Measurements from ENCODE around the gene ASCL2. TPM values are rescaled to one million over a fixed set of nuclear protein-coding genes. Genes with fewer than 3 reads are reported as not detected.
A peak's percentile ranks its signal among the peaks of the same experiment; 100 is the strongest.

The ASCL2 gene
- total and polyA plus RNA-seq, 10 donors = 0.68 to 3.0 (median 2.3) TPM

- H3K4me1 ChIP-seq = peaks cover 0 to 46% (median 14%) of the 10 kb centered on the region in 6 donors
- intact Hi-C loops (cut with DNase I; ENCODE audit: low total_unique reads) = loop anchor here (2.0 kb wide), 1 partner anchor 65 kb away; no protein-coding TSS in a partner anchor
- no peaks in the 10 kb centered on the region for H3K36me3 ChIP-seq
- H3K27ac ChIP-seq = peak overlapping the region in 6 of 8 donors; percentile 58 to 78 (median 66)
- TF ChIP-seq CTCF (IDR thresholded peaks at IDR 0.05 in 8 of 11, conservative IDR thresholded peaks at IDR 0.05 in 3 of 11) (no peak), POLR2AphosphoS5 (IDR thresholded peaks at IDR 0.05) (no peak), POLR2A (IDR thresholded peaks at IDR 0.05) (no peak)
- no peaks in the 10 kb centered on the region for H3K9me3 ChIP-seq
- peak; percentile 52 for DNase-seq
- peaks cover 0 to 4% (median 0%) of the 10 kb centered on the region in 7 donors for H3K27me3 ChIP-seq (replicated peaks in 1 of 7)
- 84 to 88% (median 84%) methylated on average over 20 to 25 of the region's 25 CpGs for WGBS, 5 donors
- no peak overlapping the region for H3K4me3 ChIP-seq
These were observed 45.2 kb upstream of the ASCL2 start for GRCh38 chr11:2315395-2316168.

- TF ChIP-seq POLR2AphosphoS5 (IDR thresholded peaks at IDR 0.05) (peak; percentile 10 to 54 (median 39)), CTCF (IDR thresholded peaks at IDR 0.05 in 8 of 11, conservative IDR thresholded peaks at IDR 0.05 in 3 of 11) (no peak), POLR2A (IDR thresholded peaks at IDR 0.05) (no peak)
- DNase-seq = peak; percentile 79
- H3K27ac ChIP-seq = peak overlapping the region; percentile 42 to 78 (median 65)
- no peak overlapping the region for H3K4me3 ChIP-seq
- H3K27me3 ChIP-seq (replicated peaks in 1 of 7) = no peaks in the 10 kb centered on the region
- H3K36me3 ChIP-seq = no peaks in the 10 kb centered on the region
- H3K9me3 ChIP-seq = no peaks in the 10 kb centered on the region
- WGBS, 5 donors = 42 to 61% (median 51%) methylated on average over 9 to 16 of the region's 16 CpGs
- intact Hi-C loops (cut with DNase I; ENCODE audit: low total_unique reads) = loop anchor here (2.0 kb wide), 1 partner anchor 66 kb away; no protein-coding TSS in a partner anchor
- H3K4me1 ChIP-seq = peaks cover 0 to 46% (median 14%) of the 10 kb centered on the region in 6 donors
These were observed 44.4 kb upstream of the ASCL2 start for GRCh38 chr11:2314525-2315394.

- intact Hi-C loops (cut with DNase I; ENCODE audit: low total_unique reads) = loop anchor here (2.0 kb wide), 1 partner anchor 67 kb away; no protein-coding TSS in a partner anchor
These were observed 43.7 kb upstream of the ASCL2 start for GRCh38 chr11:2314136-2314524.

More at GRCh38 chr11:2314136-2314524, 43.7 kb upstream of the ASCL2 start:
- TF ChIP-seq CTCF (IDR thresholded peaks at IDR 0.05 in 8 of 11, conservative IDR thresholded peaks at IDR 0.05 in 3 of 11) = no peak
- Histone ChIP-seq H3K4me3 (no peak overlapping the region), H3K4me1 (peaks cover 0 to 46% (median 14%) of the 10 kb centered on the region in 6 donors), H3K9me3 (no peaks in the 10 kb centered on the region), H3K27ac (peak overlapping the region; percentile 42 to 78 (median 65)), H3K27me3 (replicated peaks in 1 of 7) (no peaks in the 10 kb centered on the region), H3K36me3 (no peaks in the 10 kb centered on the region)
- peak; percentile 64 for DNase-seq
- 86 to 93% (median 88%) methylated on average over 7 of the region's 7 CpGs for WGBS, 5 donors

Measured in spleen (tissue), 11 donors.